CD1c-positive myeloid dendritic cell (primary cell): ENCODE data around the gene ZNF236.
"Not testable (repeated sequence)": the region's sequence is repeated elsewhere in the genome, so short reads cannot be mapped to it uniquely, and the experiment has no call there.

Experiments
- DNase-seq: peaks from one replicate; pipeline ENCODE4 v3.0.0-alpha.2; 2016; ENCODE audit errors: extremely low spot score

ZNF236 gene

DNA sequence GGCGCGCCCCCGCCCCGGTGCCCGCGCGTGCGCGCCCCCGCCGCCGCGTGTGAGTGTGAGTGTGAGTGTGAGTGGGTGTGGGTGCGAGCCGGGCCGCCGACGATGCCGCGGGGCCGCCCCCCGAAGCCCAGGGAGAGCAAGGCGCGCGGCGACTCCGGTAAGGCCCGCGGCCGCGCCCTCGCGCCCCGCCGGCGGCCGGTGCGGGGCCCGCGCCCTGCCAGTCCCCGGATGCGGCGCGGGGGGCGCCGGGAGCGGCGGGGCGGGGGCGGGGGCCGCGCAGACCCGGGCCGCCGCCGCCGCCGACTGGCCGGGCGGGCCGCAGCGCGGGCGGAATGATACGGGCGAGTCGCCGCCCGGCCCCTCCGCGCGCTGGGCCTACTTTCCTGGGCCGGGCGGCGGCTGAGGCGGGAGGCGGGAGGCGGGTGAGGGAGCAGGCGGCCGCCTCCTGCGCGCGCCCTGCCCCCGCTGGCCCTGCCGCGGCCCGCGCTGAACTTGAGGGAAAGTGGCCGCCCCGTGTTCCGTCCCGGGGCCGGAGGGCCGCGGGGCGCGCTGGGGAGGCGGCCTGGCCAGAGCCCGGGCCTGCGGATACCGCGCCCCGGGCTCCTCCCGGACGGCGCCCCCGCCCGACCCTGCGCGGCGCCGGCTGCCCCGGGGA lies at the start of gene ZNF236:
TSS of gene ZNF236 (plus strand) at position 52 of the 655 bp plus-strand sequence. CDS start at position 103, 51 bp downstream.
- peak; percentile 79 for DNase-seq

DNA sequence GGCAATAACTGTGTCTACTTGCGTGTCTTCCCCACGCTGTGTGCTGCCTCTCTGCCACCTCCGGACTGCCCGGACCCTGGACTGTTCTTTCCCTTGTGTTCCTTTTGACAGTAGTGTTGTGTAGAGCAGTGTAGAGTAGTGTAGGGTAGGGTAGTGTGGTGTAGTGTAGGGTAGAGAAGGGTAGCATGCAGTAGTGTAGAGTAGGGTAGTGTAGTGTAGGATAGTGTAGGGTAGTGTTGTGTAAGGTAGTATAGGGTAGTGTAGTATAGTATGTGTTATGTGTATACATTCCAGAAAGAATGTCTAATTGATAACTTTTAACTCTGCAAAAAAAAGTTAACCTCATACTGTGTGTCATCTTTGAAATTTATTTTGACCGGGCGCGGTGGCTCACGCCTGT lies 49.7 kb upstream of the ZNF236 start:
- no peak for DNase-seq

DNA sequence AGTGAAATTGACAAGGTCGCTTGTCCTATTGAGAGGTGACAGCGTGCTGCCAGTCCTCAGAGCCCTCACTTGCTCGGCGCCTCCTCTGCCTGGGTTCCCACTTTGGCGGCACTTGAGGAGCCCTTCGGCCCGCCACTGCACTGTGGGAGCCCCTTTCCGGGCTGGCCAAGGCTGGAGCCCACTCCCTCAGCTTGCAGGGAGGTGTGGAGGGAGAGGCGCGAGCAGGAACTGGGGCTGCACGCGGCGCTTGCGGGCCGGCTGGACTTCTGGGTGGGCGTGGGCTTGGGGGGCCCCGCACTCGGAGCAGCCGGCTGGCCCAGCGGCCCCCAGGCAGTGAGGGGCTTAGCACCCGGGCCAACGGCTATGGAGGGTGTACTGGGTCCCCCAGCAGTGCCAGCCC lies 45.3 kb upstream of the ZNF236 start:
- not testable (repeated sequence) for DNase-seq

DNA sequence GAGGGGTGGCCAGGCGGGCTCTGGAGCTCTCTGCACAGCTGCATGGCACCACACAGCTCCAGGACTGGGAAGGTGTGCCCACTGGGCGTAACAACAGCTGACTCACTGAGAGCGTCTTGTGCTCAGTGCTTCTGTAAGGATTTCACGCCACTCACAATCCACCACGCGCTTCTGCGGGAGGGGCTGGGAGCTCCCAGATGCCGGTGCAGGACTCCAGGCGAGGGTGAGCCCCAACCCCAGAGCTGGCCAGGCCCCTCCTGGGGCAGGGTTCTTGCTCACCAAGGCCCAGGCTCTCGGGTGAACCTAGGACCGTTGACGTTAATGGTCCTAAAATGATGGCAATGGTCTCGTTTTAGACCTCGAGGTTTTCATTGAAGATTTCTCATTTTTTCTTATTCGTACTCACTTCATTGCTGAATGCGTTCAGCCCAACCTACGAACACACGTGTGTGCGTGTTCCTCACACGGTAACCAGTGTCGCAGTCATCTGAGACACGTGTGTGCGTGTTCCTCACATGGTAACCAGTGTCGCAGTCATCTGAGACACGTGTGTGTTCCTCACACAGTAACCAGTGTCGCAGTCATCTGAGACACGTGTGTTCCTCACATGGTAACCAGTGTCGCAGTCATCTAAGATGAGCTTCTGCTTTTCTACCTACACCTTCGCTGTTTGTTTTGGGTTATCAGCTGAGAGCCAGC lies 38.4 kb upstream of the ZNF236 start:
- DNase-seq = no peak

DNA sequence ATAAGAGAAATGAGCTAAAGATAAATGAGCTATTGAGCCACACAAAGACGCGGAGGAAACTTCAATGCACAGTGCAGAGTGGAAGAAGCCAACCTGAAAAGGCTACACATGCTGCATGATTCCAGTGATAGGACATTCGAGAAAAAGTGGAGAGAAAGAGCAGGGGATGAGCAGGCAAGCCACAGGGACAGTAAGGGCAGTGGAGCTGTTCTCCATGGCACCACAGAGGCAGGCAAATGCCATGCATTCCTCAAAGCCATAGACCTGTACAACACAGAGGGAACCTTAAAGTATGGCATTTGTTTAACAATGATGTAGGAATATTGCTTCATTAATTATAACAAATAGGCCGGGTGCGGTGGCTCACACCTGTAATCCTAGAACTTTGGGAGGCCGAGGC lies 36.5 kb upstream of the ZNF236 start:
- DNase-seq = no peak

DNA sequence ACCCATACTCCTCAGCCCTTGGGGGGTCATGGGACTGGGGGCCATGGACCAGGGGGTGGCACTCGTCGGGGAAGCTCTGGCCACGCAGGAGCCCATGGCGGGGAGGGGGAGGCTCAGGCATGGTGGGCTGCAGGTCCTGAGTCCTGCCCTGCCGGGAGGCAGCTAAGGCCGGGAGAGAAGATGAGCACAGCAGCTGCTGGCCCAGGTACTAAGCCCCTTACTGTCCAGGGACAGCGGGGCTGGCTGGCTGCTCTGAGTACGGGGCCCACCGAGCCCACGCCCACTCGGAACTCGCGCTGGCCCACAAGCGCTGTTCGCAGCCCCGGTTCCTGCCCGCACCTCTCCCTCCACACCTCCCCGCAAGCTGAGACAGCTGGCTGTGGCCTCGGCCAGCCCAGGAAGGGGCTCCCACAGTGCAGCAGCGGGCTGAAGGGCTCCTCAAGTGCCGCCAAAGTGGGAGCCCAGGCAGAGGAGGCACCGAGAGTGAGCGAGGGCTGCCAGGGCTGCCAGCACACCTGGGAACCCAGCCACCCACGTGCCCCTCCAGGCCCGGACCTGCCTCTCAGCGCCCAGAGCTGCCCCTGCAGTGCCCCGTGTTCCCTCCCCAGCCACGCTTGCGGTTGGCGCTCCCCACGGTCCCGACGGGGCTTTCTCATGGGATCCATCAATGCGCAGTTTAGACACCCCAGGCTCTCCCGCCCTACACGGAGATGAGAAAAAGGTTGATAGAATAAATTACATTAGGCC lies 33.6 kb upstream of the ZNF236 start:
- no peak for DNase-seq

DNA sequence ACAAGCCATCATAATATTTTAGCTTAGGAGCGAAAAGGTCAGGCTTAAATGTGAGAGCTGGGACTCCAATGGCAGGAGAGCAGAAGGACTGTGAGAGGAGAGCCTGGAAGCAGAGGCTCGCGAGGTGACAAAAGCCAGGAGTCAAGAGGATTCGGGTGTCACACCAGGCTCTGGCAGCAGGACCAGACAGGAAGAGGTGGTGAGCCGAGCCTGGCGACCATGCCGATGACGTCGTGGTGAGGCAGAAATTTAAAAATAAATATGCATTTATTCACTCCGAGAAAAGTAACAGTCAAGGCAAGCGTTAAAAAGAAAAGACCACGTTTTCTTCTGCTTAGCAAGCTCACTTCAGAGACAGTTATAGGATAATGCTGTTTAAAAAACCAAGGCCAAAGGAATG lies 31.3 kb upstream of the ZNF236 start:
- DNase-seq = no peak

DNA sequence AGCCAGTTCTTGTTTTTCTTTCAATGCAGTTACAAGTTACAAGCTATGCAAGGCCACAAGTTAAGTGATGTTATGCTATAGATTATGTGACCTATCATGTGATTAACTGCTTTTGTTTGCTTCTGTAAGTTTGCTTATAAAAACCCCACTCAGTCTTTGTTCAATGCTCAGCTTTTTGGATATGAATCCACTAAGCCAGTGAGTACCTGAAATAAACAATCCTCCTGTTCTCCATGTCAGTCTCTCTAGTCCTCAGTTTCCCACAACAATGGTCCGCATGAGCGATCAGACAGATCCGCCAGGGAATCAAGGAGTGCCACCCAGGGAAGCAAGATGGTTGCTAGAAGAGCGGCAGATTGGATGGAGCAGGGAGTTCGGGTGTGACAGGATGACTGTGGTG lies 30.7 kb upstream of the ZNF236 start:
- DNase-seq = no peak

DNA sequence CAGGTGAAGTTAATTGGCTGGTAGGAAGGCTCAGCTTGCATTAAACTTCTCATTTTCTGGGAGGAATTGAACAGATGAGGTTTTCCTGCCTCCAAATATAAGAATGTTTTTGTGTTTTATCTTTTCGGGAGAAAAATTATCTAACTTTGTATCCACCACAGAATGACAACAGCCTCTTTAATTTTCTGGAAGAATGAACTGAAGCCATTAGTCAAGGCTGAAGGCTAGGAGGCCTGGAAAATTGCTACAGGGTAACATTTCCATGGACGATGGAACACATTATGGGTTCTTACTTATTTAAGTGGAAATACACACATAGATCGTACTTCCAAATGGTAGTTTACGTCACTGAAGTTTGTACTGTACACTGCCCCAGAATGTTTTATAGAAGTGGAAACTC lies 28.0 kb upstream of the ZNF236 start:
- DNase-seq = no peak

DNA sequence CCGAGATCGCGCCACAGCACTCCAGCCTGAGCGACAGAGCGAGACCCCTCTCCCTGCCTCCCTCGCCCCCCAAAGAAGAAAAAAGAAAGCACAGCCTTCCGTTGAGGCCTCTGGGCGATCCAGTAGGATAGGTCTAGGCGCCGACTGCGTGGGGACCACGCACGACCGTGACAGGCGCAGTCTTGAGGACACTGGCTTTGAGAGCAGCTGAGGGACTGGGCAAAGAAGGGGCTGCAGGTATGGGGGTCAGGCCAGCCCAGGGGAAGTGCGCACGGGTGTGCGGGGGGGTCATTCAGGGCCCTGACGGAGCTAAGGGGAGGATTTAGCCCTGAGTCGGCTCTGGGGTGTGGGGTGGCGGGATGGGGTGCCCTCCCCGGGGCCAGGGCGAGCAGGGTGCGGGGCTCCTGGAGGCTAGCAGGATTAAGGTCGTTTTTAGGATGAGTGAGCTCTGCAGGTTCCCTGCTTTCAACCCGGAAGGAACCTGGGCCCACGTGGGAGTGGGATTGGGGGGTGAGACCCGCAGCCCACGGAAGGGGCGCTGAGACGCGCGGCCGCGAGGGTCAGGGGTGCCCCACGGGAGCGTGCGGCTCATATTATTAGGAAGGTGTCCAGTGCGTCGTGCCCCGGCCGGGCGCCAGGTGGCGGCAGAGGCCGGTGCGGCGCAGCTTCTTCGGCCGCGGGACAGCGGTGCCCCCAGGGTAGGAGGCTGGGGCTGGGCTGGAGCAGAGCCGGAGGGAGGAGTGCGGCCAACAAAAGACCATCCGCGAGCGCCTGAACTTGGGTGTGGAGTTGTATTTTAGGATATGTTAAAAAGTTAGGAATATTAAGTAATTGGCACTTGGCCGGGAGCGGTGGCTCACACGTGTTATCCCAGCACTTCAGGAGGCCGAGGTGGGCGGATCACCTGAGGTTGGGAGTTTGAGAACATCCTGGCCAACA lies 20.5 kb upstream of the ZNF236 start:
- DNase-seq = peak; percentile 66

DNA sequence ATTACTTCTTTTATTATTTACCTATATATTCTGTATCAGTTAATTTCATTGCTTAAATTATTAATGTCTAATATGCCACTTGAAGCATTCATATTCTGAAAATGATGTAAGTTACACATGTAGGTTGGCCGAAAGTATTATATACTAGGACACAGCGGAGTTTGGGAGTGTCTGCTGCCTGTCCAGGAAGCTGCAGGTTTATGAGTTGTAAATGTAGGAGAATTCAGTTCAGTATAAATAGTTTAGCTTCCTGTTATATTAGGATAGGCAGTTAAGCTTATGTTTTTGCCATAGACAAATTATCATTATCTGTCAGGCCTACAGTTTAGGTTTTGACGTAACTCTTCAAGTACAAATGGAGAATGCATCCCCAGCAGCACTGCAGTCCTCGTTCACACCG lies 18.9 kb upstream of the ZNF236 start:
- DNase-seq = no peak

DNA sequence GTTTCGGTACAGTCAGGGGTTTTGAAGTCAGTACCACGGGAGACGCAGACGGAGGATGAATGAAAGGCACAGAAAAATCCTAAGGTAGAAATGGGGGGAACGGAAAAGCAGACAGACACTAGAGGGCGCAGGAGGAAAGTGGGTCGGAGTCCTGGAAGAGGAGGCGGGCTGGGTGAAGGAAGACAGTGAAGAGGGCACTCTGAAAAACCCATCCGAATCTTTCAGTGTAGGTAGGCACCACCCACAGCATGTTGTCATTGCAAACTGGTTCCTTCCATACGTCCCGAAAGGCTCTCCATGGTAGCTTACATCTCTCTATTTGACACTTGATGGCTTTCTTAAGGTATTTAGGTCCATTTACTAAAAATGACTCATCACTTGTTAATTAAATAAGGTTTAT lies 18.5 kb upstream of the ZNF236 start:
- DNase-seq = peak; percentile 60

DNA sequence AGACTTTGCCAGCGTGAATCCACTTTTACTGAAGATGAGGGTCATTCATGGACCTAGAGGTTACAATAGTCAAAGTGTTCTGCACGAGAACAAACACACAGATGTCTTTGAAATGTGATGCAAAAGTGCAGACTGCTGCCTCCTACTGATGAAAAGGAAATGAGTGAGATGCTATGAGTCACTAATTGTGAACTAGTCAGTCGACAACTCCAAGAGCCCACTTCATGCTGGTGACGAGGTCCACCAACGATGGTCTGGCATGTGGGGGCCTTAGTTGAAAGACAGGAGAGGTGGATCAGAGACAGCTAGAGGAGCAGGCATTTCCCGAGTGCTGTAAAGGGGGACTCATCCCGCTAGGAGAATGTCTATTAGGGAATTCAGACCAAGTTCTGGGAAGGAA lies 17.1 kb upstream of the ZNF236 start:
- DNase-seq = no peak

DNA sequence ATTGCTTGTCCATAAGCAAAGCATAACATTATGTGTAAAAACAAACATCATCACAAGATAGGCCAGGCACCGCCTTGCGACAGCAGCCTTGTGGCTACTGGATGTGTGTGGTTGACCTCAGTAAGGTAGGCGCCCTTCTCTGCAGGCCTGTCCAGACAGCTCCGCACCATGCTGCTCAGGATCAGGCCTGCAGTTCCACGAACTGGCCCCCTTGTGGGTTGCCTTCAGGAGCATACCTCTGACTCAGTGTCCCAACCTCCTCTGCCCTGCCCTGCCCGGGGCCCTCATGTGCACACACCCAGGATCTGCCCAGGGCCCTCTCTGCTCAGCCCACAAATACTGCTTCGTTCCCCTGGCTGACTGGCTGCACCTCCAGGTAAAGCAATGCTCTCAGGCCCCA lies 16.1 kb upstream of the ZNF236 start:
- DNase-seq = no peak

DNA sequence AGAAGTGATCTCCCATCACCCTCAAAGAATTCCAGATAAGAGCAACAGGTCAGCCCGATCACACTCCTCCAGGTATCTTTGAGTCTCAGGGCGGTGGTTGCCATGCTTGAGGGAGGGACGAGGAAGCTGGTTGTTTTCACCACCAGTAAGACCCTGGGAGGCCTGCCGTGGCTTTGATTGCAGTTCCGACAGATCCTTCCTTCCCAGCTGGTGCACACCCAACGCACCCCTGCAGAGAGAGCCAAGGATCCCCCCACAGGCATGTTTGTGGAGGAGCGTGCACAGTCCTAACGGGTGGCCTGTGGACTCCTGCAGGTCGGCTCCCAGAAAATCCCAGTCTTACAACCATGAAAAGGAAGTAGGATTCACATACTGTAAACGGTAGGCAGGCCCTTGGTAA lies 13.8 kb upstream of the ZNF236 start:
- DNase-seq = no peak

DNA sequence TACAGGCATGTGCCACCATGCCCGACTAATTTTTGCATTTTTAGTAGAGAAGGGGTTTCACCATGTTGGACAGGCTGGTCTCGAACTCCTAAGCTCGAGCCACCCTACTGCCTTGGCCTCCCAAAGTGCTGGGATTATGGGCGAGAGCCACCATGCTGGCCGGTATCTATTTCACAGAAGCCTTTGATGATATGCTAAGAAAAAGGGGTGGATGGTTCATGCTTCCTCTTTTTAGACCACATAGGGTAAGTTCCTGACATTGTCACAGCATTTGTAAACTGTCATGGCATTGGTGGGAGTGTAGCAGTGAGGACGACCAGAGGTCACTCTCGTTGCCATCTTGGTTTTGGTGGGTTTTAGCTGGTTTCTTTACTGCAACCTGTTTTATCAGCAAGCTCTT lies 10.8 kb upstream of the ZNF236 start:
- DNase-seq = peak; percentile 35

DNA sequence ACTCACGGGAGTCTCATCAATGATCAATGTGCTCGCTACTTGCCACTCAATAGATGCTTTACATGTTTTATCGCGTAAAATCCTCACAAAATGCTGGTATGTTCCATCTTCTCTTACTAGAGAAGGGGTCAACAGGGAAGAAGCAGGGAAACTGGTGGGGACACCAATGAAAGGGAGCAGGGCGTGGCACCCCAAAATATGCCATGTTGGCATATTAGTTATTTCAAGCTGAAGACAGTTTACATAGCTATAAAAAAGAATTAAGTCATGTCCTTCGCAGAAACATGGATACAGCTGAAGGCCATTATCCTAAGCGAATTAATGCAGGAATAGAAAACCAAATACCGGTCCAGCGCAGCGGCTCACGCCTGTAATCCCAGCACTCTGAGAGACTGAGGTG lies 8.1 kb upstream of the ZNF236 start:
- DNase-seq = no peak

DNA sequence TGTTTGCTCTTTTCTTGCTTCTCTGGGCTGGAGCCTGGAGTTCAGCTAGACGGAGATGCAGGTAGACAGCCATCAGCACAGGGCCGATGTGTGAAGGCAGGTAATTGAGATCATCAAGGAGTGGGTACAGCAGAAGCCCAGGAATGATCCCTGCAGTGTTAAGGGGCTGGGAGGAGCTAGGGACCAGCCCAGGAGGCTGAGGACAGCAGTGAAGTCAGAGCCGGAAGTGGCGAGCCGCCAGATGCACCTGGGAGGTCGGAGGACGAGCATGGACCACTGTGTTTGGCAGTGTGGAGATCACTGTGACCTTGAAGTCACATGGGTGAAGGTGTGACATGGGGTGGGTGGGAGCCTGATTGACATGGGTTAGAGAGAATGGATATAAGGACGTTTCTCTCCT lies 6.2 kb upstream of the ZNF236 start:
- no peak for DNase-seq

DNA sequence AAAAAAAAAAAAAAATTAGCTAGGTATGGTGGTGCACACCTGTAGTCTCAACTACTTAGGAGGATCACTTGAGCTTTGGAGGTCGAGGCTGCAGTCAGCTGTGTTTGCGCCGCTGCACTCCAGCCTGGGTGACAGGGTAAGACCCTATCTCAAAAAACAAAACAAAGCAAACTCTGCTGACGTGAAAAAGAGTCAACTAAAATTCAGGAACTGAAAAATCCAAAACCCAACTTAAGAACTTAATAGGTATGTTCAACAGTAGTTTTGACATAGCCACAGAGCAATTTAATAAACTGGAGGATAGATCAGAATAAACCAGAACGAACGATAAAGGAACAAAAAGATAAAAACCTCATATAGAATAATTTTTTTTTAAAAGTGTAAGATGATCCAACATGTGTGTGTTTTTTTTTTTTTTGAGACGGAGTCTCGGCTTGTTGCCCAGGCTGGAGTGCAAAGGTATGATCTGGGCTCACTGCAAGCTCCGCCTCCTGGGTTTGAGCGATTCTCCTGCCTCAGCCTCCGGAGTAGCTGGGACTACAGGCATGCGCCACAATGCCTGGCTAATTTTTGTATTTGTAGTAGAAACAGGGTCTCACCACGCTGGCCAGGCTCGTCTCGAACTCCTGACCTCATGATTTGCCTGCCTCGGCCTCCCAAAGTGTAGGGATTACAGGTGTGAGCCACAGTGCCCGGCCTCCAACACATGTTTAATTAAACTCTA lies 4.3 kb upstream of the ZNF236 start:
- no peak for DNase-seq

DNA sequence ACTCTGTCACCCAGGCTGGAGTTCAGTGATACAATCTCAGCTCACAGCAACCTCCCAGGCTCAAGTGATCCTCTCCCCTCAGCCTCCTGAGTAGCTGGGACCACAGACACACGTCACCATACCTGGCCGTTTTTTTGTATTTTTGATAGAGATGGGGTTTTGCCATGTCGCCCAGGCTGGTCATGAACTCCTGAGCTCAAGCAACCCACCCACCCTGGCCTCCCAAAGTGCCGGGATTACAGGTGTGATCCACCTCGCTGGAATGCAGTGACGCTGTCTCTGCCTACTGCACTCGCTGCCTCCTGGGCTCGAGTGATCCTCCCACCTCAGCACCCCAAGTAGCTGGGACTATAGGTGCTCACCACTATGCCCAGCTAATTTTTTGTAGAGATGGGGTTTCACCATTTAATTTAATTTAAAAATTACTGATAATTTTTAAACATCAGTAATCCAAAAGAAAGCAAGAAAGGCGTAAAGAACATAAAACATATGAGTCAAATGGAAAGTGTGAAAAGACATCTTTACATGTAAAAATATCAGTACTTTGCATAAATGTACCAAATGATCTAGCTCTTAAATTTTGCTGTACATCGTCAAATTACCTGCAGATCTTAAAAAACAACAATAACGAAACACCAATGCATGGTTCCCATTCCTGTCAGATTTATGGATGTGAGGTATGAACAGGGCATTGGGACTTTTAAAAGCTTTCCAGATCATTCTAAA lies 2.8 kb upstream of the ZNF236 start:
- DNase-seq = no peak
